Stimulated activated naive CD8-positive, alpha-beta T cell treated with anti-CD3 and anti-CD28 coated beads, Interleukin-15, Interleukin-2, amounts not matched to agents 100 U/mL and 50 U/mL, for 24 hours (primary cell): ENCODE measurements around the gene DYSF.

Experiments used
- ATAC-seq: fragments of 150-1000 bp; cut with Tn5 transposase; one replicate; pipeline ENCODE4 v1.10.0; 2021
- DNase-seq: peaks from one replicate; pipeline ENCODE4 v3.0.0; 2021

DYSF gene

DNA sequence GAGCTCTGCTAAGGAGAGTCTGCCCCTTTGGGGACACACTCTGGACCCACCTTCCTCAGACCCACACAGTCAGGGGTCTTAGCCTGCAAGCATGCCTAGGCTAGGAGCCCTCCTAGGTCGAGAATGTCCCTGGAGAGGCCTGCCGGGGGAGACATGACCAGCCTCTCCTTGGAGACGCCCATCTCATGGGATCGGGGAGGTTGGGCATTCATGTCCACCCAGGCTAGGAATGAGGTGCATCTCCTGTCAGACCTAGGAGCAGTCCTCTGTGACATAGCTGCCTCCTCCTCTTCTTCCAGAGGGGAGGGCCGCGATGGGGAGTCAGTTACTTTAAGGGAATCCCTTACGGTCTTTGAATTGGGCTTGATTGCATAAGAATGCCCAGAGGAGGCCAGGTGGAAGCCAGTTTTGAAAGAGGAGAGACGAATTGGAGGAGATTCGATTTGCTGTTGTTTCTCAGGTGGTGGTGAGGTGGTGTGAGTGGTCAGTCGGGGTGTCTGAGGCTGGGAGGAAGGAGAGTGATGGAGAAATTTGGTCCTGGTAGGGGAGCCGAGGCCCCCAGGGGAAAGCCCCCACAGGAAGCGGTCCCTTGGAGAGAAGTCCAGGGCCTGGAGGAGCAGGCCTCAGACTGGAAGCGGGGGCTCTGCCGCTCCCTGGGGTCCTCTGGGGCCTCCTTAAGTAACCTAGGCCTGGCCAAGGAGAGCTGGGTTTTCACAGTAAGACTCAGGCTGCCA lies 241.3 kb downstream of the DYSF start:
- DNase-seq, result no peak
- no peak for ATAC-seq

DNA sequence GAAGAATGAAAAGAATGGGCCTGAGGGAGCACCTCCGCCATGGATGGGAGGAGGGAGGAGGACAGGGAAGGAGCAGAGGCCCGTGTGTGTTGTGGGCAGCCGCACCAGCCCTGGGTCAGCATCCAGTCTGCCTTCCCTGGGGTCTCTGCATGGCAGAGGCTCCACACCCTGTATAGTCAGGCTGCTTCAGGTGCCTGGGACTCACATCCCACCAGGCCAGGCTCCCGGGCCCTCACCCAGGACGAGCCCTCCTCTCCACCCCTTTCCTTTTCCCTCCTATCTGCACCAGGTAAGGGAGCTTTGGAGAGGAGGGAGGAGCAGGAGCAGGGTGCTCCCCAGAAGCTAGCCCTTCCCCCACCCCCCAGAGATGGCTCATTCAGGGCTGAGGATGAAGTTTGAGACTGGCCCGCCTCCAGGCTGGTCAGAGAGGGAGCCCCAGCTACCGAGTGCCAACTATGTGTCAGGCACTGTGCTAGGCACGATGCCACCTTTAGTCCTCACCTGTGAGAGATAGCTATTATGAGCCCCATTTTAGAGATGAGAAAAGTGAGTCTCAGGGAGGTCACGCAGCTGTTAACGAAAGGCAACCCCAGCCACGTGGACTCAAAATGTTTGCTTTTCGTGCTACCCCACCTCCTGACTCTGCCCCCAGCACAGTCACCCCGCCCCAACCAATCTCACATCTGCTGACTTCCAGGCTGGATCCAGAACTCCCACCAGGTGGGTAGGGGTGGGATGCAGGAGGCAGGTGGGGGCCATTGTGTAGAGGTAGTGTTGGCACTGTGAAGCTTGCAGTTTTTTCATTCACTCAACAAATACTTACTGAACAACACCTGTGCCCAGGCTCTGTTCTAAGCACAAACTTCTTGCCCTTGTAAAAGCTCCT lies 242.1 kb downstream of the DYSF start:
- no peak for DNase-seq
- ATAC-seq, result no peak

DNA sequence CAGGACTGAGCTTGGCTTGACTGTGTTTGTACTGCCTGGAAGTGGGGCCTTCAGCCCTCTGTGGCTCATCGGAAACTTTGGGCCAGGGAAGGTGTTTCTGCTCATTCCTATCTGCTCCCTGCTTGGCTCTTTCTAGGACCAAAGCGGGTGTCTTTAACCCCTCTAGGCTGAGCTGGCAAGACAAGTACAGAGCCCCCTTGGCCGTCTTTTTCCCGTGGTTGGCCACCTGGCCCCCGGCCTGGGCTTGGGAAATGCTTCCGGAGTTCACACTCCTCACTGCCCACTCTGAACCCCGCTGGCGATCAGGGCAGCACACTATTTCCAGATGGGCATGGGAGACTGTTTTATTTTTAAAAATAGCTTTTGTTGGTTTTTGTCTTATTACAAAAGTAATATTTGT lies 243.0 kb downstream of the DYSF start:
- no peak for ATAC-seq
- no peak for DNase-seq

DNA sequence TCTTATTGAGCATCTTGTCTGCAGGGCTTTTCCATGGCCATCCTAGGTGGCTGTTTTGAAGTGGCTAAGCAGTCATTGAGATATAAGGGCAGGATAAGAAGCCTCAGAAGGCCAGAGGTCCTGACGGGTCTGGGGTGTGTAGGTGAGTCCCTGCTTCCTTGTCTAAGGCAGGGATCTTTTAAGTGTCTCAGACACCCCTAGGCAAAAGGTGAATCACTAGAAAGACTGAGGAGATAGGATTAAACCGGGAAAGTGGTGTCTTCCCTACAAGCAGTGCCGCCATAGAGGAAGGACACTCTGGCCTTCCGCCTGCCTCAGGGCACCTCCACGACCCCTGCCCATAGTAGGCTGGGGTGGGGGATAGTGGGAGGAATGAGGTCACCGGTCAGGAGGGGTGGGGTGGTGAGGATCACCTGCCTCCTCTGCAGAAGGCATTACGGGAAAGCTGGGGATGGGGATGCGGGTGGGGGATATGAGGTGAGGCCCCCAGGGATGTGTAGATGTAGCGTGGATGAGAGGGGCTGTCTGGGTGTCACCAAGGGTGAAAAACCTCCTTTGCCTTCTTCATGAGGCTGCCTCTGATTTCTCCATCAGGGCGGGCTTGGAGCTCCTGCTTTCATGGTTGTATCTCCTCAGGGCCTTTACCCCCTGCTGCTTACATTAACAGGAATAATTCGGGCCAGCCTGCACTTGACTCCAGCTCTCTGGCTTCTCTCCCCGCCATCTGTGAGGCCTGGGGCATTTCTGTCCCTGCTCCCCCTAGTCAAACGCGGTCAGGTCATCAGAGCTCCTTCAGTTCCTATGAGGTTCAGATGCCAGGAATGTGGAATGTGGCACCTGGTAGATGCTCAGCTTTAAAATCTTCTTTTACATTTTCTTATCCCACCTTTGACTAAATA lies 244.0 kb downstream of the DYSF start:
- no peak for ATAC-seq

DNA sequence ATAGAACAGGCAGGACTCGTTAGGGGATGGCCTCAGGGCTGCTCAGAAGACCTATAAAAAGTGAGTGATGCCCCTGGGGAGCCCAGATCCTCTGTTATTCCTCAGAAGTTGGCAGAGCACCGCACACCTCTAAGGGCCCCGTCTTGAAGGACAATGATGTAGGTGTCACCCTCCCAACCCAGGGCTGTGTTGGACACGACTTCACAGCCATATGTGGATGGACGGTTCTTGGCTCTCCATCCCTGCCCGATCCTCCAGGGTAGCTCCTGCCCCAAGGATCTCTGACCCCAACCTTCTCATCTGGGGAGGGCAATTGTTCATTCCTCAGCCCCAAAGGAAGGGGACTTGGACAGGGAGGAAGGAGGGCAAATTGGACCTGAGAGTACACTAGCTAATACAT lies 246.1 kb downstream of the DYSF start:
- no peak for DNase-seq
- ATAC-seq, result no peak

More for the DNA sequence above, 244.0 kb downstream of the DYSF start:
- DNase-seq, result no peak

DNA sequence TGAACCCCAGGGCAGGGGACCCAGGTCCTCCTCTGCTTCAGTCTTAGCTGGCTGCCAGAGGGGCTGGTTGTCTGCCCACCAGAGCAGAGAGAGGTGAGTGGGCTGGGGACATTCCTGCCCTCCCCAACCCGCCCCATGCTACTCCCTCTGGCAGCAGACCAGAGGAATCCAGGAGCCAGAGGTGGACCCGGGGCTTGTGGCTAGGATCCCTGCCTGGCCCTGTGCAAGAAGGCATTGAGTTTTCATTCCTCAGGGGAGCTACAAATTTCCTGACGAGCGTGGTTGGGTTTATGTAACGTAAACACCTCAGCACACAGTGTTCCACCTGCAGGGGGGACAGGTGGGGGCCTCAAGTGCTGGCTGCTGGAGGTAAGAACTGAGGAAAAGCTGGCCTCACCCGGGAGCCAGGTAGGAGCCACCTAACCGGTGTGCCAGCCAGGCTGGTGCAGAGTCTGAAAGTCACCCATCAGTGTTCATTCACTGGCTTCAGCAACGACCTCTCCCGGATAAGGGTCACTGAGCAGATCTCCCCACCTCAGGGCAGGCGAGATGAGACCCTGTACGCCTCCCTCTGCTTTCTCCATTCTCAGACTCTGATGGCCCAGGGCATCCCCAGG lies 246.8 kb downstream of the DYSF start:
- DNase-seq (no peak), ATAC-seq (no peak)

DNA sequence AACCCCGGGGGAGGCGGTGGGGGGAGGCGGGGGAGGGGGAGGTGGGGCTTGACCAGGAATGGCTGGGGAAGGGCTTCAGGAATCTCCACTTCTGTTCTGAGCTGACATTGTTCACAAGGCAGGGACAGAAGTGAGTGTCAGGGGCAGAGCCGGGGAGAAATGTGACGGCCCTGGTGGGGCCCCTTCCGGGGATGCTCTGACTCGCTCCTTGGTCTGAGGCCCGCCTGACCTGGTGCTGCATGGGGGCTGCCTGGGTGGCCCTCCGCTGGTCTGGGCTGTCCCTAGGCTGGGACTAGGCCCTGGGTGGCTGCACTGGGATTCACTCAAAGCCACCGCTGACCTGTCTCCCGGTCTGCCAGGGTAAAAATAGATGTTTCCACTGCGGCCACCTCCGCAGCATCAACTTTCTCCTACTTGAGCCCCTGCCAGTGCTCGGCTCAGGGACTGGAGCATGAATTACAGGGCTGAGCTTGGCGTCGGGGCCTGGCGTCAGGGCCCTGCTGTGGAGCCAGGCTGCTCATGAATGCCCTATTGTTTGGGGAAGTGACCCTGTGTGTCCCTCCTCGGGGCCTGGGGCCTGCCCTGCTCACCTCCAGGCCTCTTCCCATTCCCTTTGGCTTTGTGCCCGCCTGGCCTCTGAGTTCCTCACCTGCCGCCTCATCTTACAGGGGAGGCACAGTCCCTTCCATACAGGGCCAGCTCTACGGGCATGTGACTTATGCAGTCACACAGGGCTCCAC lies 247.5 kb downstream of the DYSF start:
- no peak for ATAC-seq
- DNase-seq, result no peak

DNA sequence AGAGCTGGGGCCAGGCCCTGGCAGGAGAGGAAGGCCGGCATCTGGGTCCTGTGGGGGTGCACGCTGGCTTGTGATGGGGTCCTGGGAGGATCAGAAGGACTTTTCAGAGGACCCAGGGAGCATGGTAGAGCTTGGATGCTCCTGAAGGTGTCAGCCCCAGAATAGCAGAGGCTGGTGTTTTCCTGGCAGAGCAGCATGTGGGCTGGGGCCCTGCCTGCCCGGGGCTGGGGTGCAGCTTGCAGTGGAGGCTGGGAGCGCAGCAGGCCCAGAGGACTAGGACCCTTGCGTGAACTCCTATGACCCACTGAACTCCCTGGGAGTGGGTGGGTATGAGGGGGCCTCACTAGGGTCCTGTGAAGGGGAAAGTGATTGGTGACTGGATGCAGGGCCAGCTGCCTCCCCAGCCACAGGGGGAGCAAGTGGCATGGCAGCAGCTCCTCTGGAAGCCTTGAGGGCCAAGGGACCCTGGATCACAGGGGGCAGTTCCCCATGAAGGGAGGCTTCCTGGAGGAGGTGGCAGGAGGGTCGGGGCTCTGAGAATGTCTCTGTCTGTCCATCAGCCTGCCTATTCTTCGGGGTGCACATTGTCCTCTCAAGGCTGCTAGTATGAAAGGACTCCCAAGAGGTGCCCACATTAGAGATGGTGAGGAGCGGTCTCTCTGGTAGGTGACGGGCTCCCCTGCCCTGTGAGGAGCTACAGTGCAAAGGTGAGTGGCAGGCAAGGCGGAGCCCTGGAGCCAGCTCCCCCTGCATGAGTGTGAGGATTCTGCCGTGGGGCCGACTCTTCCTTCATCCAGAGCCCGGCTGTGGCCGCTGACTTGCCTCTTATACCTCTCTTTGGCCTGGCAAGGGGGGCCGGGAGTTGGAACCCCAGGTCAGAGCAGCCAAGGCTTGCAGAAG lies 249.0 kb downstream of the DYSF start:
- ATAC-seq (no peak), DNase-seq (no peak)

DNA sequence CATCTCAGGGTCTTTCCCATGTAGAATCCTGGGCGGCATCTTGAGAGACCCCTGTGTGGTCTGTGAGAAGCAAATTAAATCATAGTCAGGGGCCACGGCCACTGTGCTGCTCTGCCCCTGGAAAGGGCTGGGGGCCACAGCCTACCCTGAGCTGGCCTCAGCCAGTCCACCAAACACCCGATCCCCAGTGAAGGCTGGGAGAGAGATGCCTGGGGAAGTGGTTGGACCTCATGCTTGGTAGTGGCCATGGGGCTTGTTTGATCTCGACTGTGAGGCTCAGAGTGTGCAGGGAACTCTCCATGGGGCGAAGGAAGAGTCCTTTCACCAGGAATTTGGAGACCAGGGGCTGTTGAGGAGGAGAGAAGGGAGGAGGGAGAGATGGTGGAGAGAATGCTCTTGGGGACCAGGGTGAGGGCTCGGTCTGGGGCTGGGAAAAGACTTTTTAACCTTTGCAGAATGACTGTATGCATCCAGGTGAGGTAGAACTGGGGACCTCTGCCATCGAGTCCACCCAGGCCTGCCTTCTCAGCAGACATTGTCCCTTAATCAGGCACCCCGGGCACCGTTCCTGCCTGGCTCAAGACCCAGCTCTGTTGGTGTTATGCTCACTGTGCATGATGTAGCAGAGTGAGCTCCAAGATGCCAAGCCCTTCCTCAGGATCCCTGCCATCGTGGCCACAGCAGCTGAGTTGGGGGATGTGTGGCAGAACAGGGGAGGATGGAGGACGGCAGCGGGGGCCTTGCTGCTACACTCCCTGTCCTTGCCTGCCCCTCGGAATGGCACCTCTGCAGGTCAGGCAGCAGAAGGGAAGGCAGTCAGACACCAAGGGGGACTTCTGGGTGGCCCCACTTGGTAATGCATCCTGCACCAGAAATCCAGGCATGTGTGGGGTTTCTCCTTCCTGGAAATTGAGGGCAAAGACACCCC lies 249.9 kb downstream of the DYSF start:
- DNase-seq, result no peak
- no peak for ATAC-seq

DNA sequence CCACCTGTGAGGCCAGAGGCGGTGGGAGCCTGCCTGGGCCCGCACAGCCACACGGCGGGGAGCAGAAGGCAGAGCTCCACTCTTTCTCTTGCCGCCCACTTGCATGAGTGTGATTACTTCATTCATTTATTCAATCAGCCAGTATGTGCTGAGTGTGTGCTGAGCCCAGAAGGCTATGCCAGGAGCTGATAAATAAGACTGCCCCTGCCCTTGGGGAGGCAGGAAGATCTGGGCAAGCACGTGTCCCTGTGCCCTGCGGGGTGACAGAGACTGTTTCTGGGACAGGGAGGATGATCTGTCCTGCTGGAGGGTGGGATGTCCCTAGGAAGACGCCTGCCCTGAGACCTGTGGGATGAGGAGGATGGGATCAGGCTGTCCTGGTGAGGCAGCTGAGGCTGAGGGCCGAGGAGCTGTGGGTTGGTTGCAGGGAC lies 250.8 kb downstream of the DYSF start:
- DNase-seq (no peak), ATAC-seq (no peak)

DNA sequence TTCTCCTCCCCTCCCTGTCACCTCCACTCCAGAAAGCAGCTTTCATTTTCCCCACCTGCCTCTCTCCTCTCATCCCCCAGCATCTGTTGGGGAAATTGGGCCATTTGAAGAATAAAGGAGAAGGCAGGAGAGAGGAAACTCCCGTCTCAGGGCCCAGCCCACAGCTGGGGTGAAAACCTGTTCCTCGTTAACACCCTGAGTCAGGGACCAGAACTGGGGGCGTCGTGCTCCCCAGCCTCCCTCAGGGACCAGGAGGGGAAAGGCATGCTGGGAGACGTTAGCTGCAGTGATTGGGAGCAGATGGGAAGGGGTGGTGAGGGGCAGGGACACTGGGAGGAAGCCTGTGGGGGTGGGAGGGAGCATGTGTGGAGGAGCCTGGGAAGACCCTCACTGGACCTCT lies 251.3 kb downstream of the DYSF start:
- no peak for ATAC-seq
- no peak for DNase-seq

DNA sequence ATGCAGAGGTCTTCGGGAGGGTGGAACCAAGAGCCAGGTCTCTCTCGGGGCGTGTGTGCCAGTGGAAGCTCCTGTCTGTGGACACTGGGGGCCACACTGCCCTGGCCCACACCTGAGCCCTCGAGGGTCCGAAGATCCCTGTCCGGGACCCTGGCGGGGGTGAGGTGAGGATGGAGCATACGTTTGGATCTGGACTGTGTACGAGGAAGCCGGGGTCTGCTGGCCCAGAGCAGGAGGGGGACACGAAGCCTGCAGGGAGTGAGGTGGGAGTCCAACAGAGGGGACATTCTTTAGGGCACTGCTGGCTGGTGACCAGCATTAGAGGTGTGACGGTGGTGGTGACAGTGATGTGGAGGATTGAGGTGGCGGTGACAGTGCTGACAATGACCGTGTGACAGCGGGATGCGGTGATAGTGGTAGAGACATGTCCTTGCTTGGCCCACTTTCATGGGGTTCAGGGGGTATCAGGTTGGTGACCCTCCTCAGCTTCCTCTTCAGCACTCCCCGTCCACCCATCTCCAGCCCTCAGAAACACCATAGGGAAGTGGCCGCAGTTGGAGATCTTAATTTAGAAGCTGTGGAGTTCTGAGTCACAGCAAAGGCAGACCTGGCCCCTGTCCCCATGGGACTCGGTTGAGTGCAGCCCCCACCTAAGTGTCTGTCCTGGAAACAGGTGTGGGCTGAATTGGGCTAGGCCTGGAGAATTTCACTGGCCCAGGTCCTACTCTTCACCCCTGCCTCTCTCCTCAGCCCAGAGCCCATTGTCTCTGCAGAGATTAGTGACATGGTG lies 252.0 kb downstream of the DYSF start:
- DNase-seq (no peak), ATAC-seq (no peak)

DNA sequence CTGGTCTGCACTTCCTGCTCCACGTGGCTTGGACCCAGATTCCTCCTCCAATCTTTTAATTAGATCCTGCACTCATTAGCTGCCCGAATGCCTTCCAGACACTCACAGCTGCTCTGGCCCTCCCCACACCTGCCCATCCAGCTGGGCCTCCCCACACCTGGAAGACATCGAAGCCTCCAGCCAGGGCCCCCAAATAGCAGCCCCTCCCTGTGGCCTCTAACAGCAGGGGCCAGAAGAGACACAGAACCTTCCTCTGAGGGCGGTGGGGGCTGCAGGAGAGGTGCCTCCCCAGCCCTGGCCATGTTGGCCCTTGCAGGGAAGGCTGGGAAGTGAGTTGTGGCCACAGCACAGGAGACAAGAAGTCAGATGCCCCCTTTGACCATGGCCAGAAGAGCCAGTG lies 252.8 kb downstream of the DYSF start:
- DNase-seq (no peak), ATAC-seq (no peak)

DNA sequence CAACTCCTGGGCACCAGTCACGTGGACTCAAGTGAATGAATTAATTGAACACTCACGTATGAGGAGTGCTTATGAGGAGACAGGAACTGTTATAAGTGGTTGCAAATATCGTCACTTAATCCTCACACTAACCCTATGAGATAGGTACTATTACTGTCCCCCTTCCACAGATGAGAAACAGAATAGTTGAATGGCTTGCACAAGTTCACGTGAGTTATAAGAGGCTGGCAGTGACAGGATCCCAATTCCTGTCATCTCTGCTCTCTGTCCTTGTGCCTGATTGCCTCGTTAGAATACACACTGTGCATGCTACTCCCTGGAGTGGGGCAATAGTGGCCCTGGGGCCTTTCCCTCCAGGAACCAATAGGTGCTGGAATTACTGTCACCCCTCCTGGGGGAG lies 253.5 kb downstream of the DYSF start:
- DNase-seq, result no peak
- no peak for ATAC-seq

DNA sequence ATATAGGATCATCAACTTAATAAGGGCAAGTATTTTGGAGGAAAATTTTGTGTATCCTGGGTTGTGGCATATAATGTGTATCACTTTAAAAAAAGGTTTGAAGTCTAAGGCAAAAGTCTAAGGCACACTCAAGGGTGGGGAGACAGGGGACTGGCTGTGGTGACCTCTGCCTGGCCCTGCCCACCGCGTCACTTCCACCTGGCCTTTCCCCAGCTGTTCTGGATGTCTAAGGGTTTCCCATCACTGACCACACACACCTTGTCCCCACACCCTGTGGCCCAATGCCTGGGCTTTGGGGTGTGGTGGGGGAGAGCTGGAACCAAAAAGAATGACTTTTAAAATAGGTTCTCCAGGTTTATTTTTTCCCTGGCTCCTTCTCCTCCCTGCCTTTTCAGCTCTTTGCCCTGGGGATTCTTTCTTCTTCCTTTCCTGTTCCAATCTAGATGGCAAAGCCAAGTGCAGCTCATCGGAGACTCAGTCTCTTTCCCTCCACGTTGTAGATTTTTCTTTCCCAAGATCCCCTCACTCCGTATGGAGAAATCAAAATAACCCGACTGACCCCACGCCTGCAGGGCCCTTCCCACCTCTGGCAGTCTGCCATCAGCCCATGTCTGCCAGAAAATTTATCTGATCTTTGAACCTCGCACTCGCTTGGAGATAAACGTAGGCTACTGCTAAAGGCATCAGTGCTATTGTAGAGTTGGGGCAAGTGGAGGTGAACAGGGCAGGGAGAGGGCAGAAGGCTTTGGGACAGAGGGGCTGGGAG lies 257.2 kb downstream of the DYSF start:
- ATAC-seq, result no peak
- no peak for DNase-seq

DNA sequence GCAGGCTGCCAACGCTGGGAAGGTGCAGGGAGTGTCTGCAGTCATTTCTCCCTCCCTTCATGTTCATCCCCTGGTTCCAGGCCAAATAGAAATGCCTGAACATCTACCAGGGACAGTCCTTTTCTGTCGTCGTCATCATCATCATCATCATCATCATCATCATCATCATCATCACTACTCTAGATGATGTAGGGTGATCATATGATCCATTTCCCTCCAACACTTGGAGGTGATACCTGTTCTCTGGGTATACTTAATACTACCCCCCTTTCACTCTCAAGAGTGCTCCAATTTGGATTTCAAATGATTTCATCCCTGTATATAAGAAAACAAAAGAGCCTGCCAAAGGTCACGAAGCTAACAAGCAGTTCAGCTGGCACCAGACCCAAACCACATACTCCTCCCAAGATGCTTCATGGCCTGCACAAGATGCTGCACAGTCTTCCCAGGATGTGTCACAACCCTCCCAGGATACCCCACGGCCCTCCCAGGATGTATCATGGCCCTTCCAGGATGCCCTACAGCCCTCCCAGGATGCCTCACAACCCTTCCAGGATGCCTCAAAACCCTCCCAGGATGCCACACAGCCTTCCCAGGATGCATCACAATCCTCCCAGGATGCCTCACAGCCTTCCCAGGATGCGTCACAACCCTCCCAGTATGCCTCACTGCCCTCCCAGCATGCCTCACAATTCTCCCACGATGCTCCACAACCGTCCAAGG lies 257.9 kb downstream of the DYSF start:
- ATAC-seq, result no peak

More for the DNA sequence above, 257.9 kb downstream of the DYSF start:
- no peak for DNase-seq
